Activated naive CD8-positive, alpha-beta T cell treated with anti-CD3 and anti-CD28 coated beads, Interleukin-2, amount 10 ng/mL, durations not matched to agents 7 days and 5 days (primary cell): ENCODE results near the gene FITM2. TPM values are rescaled to one million over a fixed set of nuclear protein-coding genes. Genes with fewer than 3 reads are reported as not detected.
A peak's percentile ranks its signal among the peaks of the same experiment; 100 is the strongest.
"Not testable (repeated sequence)": the region's sequence is repeated elsewhere in the genome, so short reads cannot be mapped to it uniquely, and the experiment has no call there.

Experiments
- ATAC-seq: fragments of 150-1000 bp; cut with Tn5 transposase; one replicate; pipeline ENCODE4 v1.10.0; 2021; ENCODE audit warnings: low read depth, moderate library complexity
- POLR2A ChIA-PET: fragments of 350-600 bp; sonication (Branson Sonifier 250); formaldehyde crosslinking; loops from one replicate; lab custom pipeline; 2021; ENCODE audit warnings: antibody characterized with exemption; lab: Charles Lee
- DNase-seq: peaks from one replicate; pipeline ENCODE4 v3.0.0; 2021
- H3K27ac Mint-ChIP-seq: one replicate; pipeline ENCODE4 v1.8.0; 2022; ENCODE audit warnings: mild to moderate bottlenecking, mixed read lengths
- H3K27me3 Mint-ChIP-seq: one replicate; pipeline ENCODE4 v1.8.0; 2022; ENCODE audit warnings: mild to moderate bottlenecking, moderate library complexity, mixed read lengths
- H3K36me3 Mint-ChIP-seq: one replicate; pipeline ENCODE4 v1.8.0; 2021; ENCODE audit warnings: mild to moderate bottlenecking, mixed read lengths
- H3K4me1 Mint-ChIP-seq: one replicate; pipeline ENCODE4 v1.8.0; 2021; ENCODE audit warnings: mixed read lengths
- H3K4me3 Mint-ChIP-seq: one replicate; pipeline ENCODE4 v1.8.0; 2022; ENCODE audit warnings: mild to moderate bottlenecking, moderate library complexity, mixed read lengths
- H3K9me3 Mint-ChIP-seq: one replicate; pipeline ENCODE4 v1.8.0; 2021; ENCODE audit warnings: mixed read lengths
- total RNA-seq, 2 experiments: library from RNA; stranded (reverse); gene quantifications; one replicate each; pipeline ENCODE4 v1.2.3, GENCODE V29; 2021

FITM2 gene
- total RNA-seq, 2 experiments from 2014 or later = 4.2 to 4.5 TPM

- H3K36me3 Mint-ChIP-seq = no peaks in the 10 kb centered on the region
- no peaks in the 10 kb centered on the region for H3K9me3 Mint-ChIP-seq
- H3K4me1 Mint-ChIP-seq = no peaks in the 10 kb centered on the region
- DNase-seq = no peak
- POLR2A ChIA-PET = no interaction called here
- H3K4me3 Mint-ChIP-seq = no peak overlapping the region
- no peaks in the 10 kb centered on the region for H3K27me3 Mint-ChIP-seq
- H3K27ac Mint-ChIP-seq = no peak overlapping the region
- no peak for ATAC-seq
These were observed 34.1 kb upstream of the FITM2 start for GRCh38 chr20:44345147-44345546.

GRCh38 chr20:44344723-44345122 is 33.7 kb upstream of the FITM2 start:
- ATAC-seq = no peak
- POLR2A ChIA-PET = no interaction called here
- H3K4me3 Mint-ChIP-seq = no peak overlapping the region

GRCh38 chr20:44343162-44343675 is 32.2 kb upstream of the FITM2 start:
- POLR2A ChIA-PET = no interaction called here
- Mint-ChIP-seq H3K27ac (no peak overlapping the region), H3K4me1 (no peaks in the 10 kb centered on the region), H3K36me3 (no peaks in the 10 kb centered on the region), H3K27me3 (no peaks in the 10 kb centered on the region), H3K4me3 (no peak overlapping the region), H3K9me3 (no peaks in the 10 kb centered on the region)
- DNase-seq (no peak), ATAC-seq (no peak)

More at GRCh38 chr20:44344723-44345122, 33.7 kb upstream of the FITM2 start:
- Mint-ChIP-seq H3K9me3 (no peaks in the 10 kb centered on the region), H3K36me3 (no peaks in the 10 kb centered on the region), H3K27ac (no peak overlapping the region), H3K27me3 (no peaks in the 10 kb centered on the region), H3K4me1 (no peaks in the 10 kb centered on the region)
- no peak for DNase-seq

GRCh38 chr20:44342248-44342647 is 31.2 kb upstream of the FITM2 start:
- H3K4me1 Mint-ChIP-seq = no peaks in the 10 kb centered on the region
- ATAC-seq = no peak

GRCh38 chr20:44336725-44337380 is 25.9 kb upstream of the FITM2 start, which contains the start of gene R3HDML:
R3HDML (plus strand) TSS chr20:44337043; CDS start chr20:44337158, 115 bp downstream.
- no peak for DNase-seq
- no peaks in the 10 kb centered on the region for H3K9me3 Mint-ChIP-seq
- no peak within 1 kb of the TSS for H3K27ac Mint-ChIP-seq
- no peaks in the 10 kb centered on the region for H3K4me1 Mint-ChIP-seq
- POLR2A ChIA-PET = no interaction called here
- ATAC-seq = no peak
- no peaks in the 10 kb centered on the region for H3K27me3 Mint-ChIP-seq
- no peaks in the 10 kb centered on the region for H3K36me3 Mint-ChIP-seq
- H3K4me3 Mint-ChIP-seq = no peak within 1 kb of the TSS

More at GRCh38 chr20:44342248-44342647, 31.2 kb upstream of the FITM2 start:
- no peaks in the 10 kb centered on the region for H3K9me3 Mint-ChIP-seq
- no peak for DNase-seq
- H3K27me3 Mint-ChIP-seq = no peaks in the 10 kb centered on the region
- H3K36me3 Mint-ChIP-seq = no peaks in the 10 kb centered on the region
- H3K27ac Mint-ChIP-seq = no peak overlapping the region
- no peak overlapping the region for H3K4me3 Mint-ChIP-seq
- POLR2A ChIA-PET = no interaction called here

GRCh38 chr20:44336086-44336485 is 25.1 kb upstream of the FITM2 start:
- Mint-ChIP-seq H3K27me3 (no peaks in the 10 kb centered on the region), H3K4me3 (no peak overlapping the region), H3K9me3 (no peaks in the 10 kb centered on the region), H3K36me3 (no peaks in the 10 kb centered on the region), H3K27ac (no peak overlapping the region), H3K4me1 (no peaks in the 10 kb centered on the region)
- no peak for ATAC-seq
- no peak for DNase-seq
- POLR2A ChIA-PET = no interaction called here

- Mint-ChIP-seq H3K27me3 (no peaks in the 10 kb centered on the region), H3K4me3 (no peak overlapping the region), H3K4me1 (no peaks in the 10 kb centered on the region), H3K9me3 (no peaks in the 10 kb centered on the region), H3K27ac (no peak overlapping the region), H3K36me3 (no peaks in the 10 kb centered on the region)
- ATAC-seq = no peak
- POLR2A ChIA-PET = no interaction called here
- DNase-seq = no peak
These were observed 24.7 kb upstream of the FITM2 start for GRCh38 chr20:44335675-44336074.

- Mint-ChIP-seq H3K4me1 (no peaks in the 10 kb centered on the region), H3K9me3 (no peaks in the 10 kb centered on the region), H3K27ac (no peak overlapping the region), H3K4me3 (no peak overlapping the region), H3K27me3 (no peaks in the 10 kb centered on the region), H3K36me3 (no peaks in the 10 kb centered on the region)
- POLR2A ChIA-PET = no interaction called here
- DNase-seq (no peak), ATAC-seq (no peak)
These were observed 23.7 kb upstream of the FITM2 start for GRCh38 chr20:44334709-44335108.

GRCh38 chr20:44334306-44334705 is 23.3 kb upstream of the FITM2 start:
- no peaks in the 10 kb centered on the region for H3K27me3 Mint-ChIP-seq
- no peak overlapping the region for H3K27ac Mint-ChIP-seq
- POLR2A ChIA-PET = no interaction called here
- ATAC-seq = no peak
- no peak overlapping the region for H3K4me3 Mint-ChIP-seq
- H3K36me3 Mint-ChIP-seq = no peaks in the 10 kb centered on the region
- no peaks in the 10 kb centered on the region for H3K9me3 Mint-ChIP-seq
- H3K4me1 Mint-ChIP-seq = no peaks in the 10 kb centered on the region
- DNase-seq = no peak

- POLR2A ChIA-PET = no interaction called here
- no peak for DNase-seq
- Mint-ChIP-seq H3K4me1 (no peaks in the 10 kb centered on the region), H3K27ac (no peak overlapping the region), H3K4me3 (no peak overlapping the region), H3K27me3 (peaks cover 4% of the 10 kb centered on the region), H3K36me3 (no peaks in the 10 kb centered on the region), H3K9me3 (no peaks in the 10 kb centered on the region)
- no peak for ATAC-seq
These were observed 20.2 kb upstream of the FITM2 start for GRCh38 chr20:44331201-44331600.

- Mint-ChIP-seq H3K36me3 (no peaks in the 10 kb centered on the region), H3K4me1 (no peaks in the 10 kb centered on the region), H3K9me3 (no peaks in the 10 kb centered on the region), H3K27ac (no peak overlapping the region), H3K4me3 (no peak overlapping the region), H3K27me3 (peaks cover 4% of the 10 kb centered on the region)
- POLR2A ChIA-PET = no interaction called here
- no peak for DNase-seq
- no peak for ATAC-seq
These were observed 17.4 kb upstream of the FITM2 start for GRCh38 chr20:44328428-44328827.

- POLR2A ChIA-PET, H3K4me1 Mint-ChIP-seq, H3K9me3 Mint-ChIP-seq, DNase-seq, H3K27ac Mint-ChIP-seq, H3K4me3 Mint-ChIP-seq, H3K36me3 Mint-ChIP-seq, ATAC-seq, H3K27me3 Mint-ChIP-seq: not testable (repeated sequence)
These were observed 16.7 kb upstream of the FITM2 start for GRCh38 chr20:44327748-44328147.

- POLR2A ChIA-PET = interaction anchor here (0.9 kb wide), 1 partner anchor 109 kb away, joined by 3 read pairs; no protein-coding TSS in a partner anchor
- ATAC-seq = peak; percentile 45
- Mint-ChIP-seq H3K4me3 (peak overlapping the region; percentile 47), H3K36me3 (no peaks in the 10 kb centered on the region), H3K27me3 (peaks cover 4% of the 10 kb centered on the region), H3K27ac (no peak overlapping the region), H3K4me1 (no peaks in the 10 kb centered on the region), H3K9me3 (no peaks in the 10 kb centered on the region)
- DNase-seq = peak; percentile 41
These were observed 15.6 kb upstream of the FITM2 start for GRCh38 chr20:44326391-44327159.

- Mint-ChIP-seq H3K27ac (no peak overlapping the region), H3K36me3 (no peaks in the 10 kb centered on the region), H3K4me1 (no peaks in the 10 kb centered on the region), H3K9me3 (no peaks in the 10 kb centered on the region), H3K4me3 (no peak overlapping the region), H3K27me3 (peaks cover 4% of the 10 kb centered on the region)
- POLR2A ChIA-PET = no interaction called here
- ATAC-seq (no peak), DNase-seq (no peak)
These were observed 13.3 kb upstream of the FITM2 start for GRCh38 chr20:44324343-44324742.
